PC-3 (cell line): Measurements from ENCODE around the gene HOXC13.

ENCODE experiments used
- CTCF ChIP-seq: fragments of 300-600 bp; sonication (generic); conservative IDR thresholded peaks from 2 replicates; pipeline ENCODE4 v1.5.1; 2017; ENCODE audit warnings: antibody characterized with exemption, low read depth, mild to moderate bottlenecking, low read length
- EZH2 ChIP-seq: fragments of 300-600 bp; sonication (generic); IDR thresholded peaks from one replicate; pipeline ENCODE4 v1.6.1; 2017; ENCODE audit warnings: antibody characterized with exemption, mild to moderate bottlenecking, low read length; ENCODE audit not compliant: unreplicated experiment

- TF ChIP-seq CTCF (no peak), EZH2 (no peak)
These were observed 19.5 kb downstream of the HOXC13 start for GRCh38 chr12:53958128-53958527.
